GM11168 (cell line): ENCODE data around the gene RPS6KA1.
"Not testable (repeated sequence)": the region's sequence is repeated elsewhere in the genome, so short reads cannot be mapped to it uniquely, and the experiment has no call there.

Source experiments
- in situ Hi-C: fragments of 300-500 bp; cut with MboI; formaldehyde crosslinking; loops from one replicate; pipeline ENCODE4 v1.12.0; 2022; ENCODE audit warnings: low sequenced_read_pairs; ENCODE audit not compliant: unreplicated experiment

The RPS6KA1 gene

DNA sequence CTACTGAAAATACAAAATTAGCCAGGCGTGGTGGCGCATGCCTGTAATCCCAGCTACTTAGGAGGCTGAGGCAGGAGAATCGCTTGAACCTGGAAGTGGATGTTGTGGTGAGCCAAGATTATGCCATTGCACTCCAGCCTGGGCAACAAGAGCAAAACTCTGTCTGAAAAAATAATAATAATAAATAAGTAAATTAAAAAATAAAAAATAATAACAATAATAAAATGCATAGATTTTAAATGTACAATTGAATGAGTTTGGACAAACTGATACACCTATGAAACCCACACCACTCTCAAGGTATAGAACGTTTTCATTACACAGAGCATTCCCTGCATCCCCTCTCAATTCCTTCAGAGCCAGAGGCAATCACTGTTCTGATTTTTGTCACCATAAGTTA is 55.0 kb downstream of the RPS6KA1 start:
- in situ Hi-C loops = not testable (repeated sequence)

DNA sequence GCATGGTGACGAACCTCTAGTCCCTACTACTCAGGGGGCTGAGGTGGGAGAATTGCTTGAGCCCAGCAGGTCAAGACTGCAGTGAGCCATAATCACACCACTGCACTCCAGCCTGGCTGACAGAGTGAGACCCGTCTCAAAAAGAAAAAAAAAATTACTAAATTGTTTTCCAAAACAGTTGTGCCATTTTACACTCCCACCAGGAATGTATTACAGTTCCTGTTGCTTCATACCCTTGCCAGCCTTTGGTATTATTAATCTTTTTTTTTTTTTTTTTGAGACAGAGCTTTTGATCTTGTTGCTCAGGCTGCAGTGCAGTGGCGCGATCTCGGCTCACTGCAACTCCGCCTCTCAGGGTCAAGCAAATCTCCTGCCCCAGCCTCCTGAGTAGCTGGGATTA is 55.9 kb downstream of the RPS6KA1 start:
- in situ Hi-C loops = no loop called here

DNA sequence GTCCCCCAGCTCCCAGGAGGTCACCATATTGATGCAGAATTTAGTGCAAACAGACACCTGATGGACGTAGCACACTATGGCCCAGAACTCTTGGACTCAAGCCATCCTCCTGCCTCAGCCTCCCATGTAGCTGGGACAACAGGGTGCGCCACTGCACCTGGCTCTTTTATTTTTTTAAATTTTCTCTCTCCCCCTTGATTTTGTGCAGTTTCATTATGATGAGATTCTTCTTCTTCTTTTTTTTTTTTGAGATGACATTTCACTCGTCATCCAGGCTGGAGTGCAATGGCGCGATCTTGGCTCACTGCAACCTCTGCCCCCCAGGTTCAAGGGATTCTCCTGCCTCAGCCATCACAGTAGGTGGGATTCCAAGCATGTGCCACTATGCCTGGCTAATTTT is 63.8 kb downstream of the RPS6KA1 start:
- in situ Hi-C loops = no loop called here

DNA sequence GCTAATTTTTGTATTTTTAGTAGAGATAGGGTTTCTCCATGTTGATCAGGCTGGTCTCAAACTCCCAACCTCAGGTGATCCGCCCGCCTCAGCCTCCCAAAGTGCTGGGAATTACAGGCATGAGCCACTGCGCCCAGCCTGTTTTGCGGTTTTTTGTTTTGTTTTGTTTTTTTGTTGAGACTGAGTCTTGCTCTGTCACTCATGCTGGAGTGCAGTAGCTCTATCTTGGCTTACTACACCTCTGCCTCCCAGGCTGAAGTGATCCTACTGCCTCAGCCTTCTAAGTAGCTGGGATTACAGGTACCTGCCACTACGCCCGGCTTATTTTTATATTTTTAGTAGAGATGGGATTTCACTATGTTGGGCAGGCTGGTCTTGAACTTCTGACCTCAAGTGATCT is 65.0 kb downstream of the RPS6KA1 start:
- in situ Hi-C loops = not testable (repeated sequence)

DNA sequence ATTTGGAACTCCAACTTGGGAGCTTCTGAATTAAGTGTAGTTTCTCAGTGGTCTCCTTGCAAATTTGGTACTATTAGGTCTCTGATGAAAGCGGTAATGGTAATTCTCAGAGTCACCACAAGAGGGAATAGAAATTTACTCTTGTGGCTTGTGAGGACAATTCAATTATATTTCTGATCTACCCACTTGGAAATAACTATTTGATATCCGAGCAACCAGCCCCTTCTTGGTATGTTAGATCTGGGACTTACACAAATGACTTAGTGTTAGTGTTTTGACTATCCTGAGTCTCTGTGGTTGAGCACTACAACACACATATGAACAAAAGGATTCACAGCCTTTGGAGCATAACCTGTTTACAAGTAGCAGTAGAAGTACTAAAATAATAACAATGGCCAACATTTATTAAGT is 68.1 kb downstream of the RPS6KA1 start:
- in situ Hi-C loops = no loop called here

DNA sequence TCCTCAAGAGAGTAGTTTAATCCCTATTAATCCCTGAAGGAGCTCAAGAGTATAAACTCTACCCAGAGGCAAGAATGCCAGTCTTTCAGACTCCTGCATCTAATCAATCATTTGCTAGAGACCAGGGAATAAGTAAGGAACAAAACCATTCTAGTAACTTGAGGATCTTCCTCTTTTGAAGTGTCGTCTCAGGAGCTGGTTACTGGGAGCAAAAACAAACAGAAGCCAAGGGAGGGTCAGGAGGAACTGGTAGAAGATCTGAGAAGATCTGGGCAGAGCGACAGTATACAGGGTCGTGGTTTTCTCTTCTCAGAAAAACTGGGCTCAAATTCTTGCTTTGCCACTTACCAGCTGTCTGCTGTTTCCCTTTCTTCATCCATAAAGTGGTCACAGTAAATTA is 69.3 kb downstream of the RPS6KA1 start:
- in situ Hi-C loops = no loop called here

DNA sequence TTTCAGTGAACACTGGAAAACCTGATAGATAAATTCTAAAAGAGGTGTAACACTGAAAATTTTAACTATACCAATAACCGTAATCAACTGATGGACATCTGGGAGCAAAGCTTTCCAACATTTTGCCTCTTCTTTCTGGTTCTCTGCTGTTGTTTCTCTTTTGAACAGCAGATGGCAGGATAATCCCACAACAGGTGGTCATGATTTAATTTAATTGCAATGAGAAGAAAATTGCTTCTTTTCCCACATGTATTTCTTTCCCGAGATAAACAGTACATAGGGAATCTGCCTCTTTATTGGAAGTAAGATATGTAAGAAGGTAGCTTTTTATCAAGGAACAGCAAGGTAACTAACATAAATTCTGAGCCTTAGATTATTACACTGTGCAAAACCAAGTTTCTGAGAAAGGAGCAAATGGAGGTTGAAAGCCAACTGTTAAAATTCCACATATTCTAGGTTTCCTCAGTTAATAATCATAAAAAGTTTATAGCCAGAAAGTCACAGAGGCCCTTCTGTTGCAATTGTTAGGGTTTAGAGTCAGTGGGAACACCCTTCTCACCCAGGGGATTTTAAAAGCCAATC is 72.9 kb downstream of the RPS6KA1 start:
- in situ Hi-C loops = loop anchor here (5.0 kb wide), 1 partner anchor 185 kb away; the partner anchor contains the start of gene PIGV

DNA sequence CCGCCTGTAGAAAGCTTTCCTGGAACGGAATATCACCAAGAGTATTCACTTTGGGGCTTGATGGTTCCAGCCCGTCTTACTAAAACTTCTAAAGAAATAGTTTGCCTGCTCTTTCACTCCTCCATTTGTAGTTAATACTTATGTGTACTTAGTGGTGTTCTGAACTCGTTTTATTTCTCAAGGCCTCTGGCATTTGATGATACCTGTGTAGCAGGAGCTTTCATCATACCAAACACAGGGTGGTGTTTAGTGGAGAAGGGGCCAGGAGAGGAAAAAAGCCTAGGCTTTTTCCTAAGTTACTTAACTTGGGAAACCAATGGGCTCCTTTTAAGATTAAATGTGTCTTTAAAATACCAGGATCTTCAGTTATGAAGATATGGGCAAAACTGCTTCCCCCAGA is 74.3 kb downstream of the RPS6KA1 start:
- in situ Hi-C loops = loop anchor here (5.0 kb wide), 1 partner anchor 183 kb away; the partner anchor contains the start of gene PIGV

DNA sequence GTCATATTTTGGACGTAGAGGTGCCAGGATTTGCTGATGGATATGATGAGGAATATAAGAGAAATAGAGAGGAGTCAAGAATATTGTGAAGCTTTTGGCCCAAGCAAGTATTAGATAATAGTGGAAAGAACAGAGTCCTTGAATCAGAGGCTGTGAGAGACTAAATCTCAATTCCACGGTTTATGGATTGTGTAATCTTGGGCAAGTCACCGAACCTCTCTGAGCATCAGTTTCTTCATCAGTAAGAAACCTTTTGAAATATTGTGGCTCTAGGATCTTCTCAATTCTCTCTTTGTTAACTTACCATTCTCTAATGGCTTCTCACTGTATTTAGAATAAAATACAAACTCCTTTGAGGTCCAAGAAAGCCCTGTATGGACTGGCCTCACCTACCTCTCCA is 77.6 kb downstream of the RPS6KA1 start:
- in situ Hi-C loops = no loop called here

DNA sequence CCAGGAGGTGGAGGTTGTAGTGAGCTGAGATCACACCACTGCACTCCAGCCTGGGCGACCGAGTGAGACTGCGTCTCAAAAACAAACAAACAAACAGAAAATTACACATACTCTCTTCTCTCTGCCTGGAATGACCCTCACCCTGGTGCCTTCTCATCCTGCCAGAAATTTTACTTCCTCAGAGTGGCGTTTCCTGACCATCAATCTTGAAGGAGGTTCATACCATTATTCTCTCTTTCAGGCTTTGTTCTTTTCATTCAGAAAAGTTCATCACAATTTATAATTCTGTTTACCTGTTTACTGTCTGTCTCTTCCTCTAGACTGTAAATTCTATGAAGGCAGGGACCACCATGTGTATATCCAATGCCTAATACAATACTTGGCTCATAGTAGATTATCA is 79.3 kb downstream of the RPS6KA1 start:
- in situ Hi-C loops = no loop called here

DNA sequence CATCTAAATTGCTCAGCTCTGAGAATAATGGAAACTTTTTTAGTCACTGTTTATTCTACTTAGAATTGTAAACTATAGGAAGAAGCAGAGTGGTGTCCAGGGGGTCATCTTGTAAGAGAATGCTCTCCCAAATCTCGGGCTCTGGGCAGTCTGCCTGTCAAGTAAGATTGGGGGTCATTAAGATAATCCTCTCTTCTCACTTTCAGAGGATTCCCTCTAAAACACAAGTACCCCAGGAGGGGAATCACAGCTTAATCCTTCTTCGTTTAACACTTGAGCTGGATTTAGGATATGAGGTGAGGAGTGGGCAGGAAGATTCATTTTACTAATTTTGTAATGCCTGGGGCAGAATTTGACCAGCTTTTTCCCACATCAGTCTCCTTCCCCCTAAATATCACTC is 81.2 kb downstream of the RPS6KA1 start:
- in situ Hi-C loops = no loop called here

DNA sequence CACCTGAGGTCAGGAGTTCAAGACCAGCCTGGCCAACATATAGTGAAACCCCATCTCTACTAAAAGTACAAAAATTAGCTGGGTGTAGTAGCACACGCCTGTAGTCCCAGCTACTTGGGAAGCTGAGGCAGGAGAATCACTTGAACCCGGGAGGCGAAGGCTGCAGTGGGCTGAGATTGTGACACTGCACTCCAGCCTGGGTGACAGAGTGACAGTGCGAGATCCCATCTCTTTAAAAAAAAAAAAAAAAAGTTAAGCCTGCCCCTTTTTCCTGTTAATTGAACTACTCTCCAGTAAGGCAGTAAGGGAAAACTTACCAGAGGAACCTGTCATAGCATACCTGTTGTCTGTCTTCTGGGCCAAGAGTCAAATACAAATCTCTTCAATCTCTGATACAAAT is 83.1 kb downstream of the RPS6KA1 start:
- in situ Hi-C loops = not testable (repeated sequence)

DNA sequence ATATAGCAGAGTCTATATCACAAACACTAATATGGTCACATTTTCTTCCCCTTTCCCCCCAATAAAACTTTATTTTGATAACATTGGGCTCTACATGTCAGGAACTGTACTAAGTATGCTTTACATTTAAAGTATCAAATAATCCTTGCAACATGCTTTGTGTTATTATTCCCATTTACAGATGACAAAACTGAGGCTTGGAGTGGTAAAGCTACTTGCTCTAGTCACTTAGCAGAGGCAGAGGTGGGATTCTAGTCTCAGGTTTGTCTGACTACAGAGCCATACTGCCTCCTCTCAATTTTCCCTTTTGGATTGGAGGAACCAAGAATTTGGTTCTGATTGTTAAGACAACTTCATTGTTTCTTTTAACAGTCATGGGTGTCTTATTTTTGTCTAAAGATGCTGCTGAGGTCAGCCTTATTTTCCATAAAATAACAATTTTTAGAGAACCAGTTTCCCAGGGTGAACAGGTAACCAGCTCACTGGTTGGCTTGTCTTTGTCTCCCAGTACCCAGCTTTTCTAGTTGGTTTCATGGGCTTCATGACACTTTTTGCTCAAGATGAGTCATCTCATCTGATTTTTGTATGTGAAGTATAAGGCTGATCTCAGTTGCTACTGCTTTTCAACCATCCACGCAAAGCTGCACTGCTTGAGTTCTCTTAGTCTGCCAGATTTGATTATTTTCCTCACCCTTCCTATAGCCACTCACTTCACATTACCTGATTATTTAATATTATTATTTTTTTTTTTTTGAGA is 85.3 kb downstream of the RPS6KA1 start:
- in situ Hi-C loops = no loop called here

DNA sequence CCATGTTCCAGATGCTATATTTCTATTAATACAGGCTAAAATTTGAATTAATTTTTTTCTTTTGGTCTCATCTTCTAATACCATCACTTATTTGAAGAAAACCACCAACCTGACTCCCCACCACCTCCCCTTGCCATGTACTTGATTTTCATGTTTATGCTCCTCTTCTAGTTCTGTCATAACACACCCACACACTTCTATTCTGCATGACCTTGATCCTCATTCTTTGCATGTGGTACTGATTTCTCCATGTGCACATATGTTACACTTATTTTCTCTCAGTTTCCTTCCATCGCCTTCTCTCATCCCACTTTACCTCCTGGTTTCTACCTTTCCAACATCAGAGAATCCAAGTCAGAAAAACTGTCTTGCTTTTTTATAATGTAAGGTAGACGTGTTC is 87.3 kb downstream of the RPS6KA1 start:
- in situ Hi-C loops = no loop called here

DNA sequence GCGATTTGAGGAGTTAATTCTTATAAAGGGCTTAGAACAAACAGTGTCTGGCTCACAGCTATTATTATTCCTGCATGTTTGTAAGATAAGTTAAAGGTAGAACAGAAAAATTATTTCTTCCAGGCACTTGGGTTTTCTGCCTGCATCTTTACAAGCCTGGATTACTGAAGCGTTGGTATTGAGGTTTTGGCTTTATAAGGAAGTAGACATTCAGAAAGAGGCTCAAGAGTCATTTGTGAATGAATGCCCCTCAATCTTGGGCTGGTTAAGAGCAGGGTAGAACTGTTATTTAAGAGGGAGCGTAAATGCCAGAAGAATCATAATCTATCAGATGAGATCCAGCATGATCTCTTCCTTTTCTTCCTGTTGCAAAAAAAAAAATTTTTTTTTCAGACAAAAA is 89.0 kb downstream of the RPS6KA1 start:
- in situ Hi-C loops = no loop called here
